HepG2 (cell line): ENCODE measurements around the gene CCDC144A. TPM values are rescaled to one million over a fixed set of nuclear protein-coding genes. Genes with fewer than 3 reads are reported as not detected.

Experiments used
- JDP2 ChIP-seq: sonication (generic); formaldehyde crosslinking; IDR thresholded peaks from 2 replicates; pipeline ENCODE4 v1.8.1; 2022; ENCODE audit warnings: missing genetic modification reagents, borderline replicate concordance
- NONO ChIP-seq, 2 experiments: fragments of 450-650 bp in 1 of 2; sonication (generic) in 1 of 2; formaldehyde crosslinking in 1 of 2; IDR thresholded peaks in 1 of 2; conservative IDR thresholded peaks in 1 of 2; 2 replicates each; pipeline versions ENCODE4 v1.6.1 to v1.8.0; 2017 to 2022; ENCODE audit warnings: mild to moderate bottlenecking in 1 of 2, missing genetic modification reagents in 1 of 2, moderate library complexity in 1 of 2
- PITX1 ChIP-seq: sonication (generic); formaldehyde crosslinking; IDR thresholded peaks from 2 replicates; pipeline ENCODE4 v1.5.1; 2020; ENCODE audit warnings: mild to moderate bottlenecking, missing genetic modification reagents
- SIX4 ChIP-seq: sonication (generic); formaldehyde crosslinking; IDR thresholded peaks from 2 replicates; pipeline ENCODE4 v1.4.0; 2020; ENCODE audit warnings: missing genetic modification reagents
- SNRNP70 ChIP-seq: fragments of 200-400 bp; formaldehyde crosslinking; IDR thresholded peaks from 2 replicates; pipeline ENCODE4 v1.6.1; 2017; ENCODE audit warnings: mild to moderate bottlenecking, low read depth, low read length, moderate library complexity
- SP5 ChIP-seq: IDR thresholded peaks from 2 replicates; pipeline ENCODE4 v1.6.1; 2016; ENCODE audit warnings: low read depth, borderline replicate concordance
- ZNF230 ChIP-seq: sonication (generic); formaldehyde crosslinking; IDR thresholded peaks from 2 replicates; pipeline ENCODE4 v1.4.0; 2020; ENCODE audit warnings: mild to moderate bottlenecking, missing genetic modification reagents
- ZNF33A ChIP-seq: sonication (generic); formaldehyde crosslinking; IDR thresholded peaks from 2 replicates; pipeline ENCODE4 v1.5.1; 2020; ENCODE audit warnings: missing genetic modification reagents, mild to moderate bottlenecking, moderate library complexity, borderline replicate concordance
- ZNF570 ChIP-seq: sonication (generic); formaldehyde crosslinking; IDR thresholded peaks from 2 replicates; pipeline ENCODE4 v1.4.0; 2020; ENCODE audit warnings: mild to moderate bottlenecking, missing genetic modification reagents, borderline replicate concordance
- ZSCAN21 ChIP-seq: sonication (generic); formaldehyde crosslinking; IDR thresholded peaks from 2 replicates; pipeline ENCODE4 v1.8.0; 2022; ENCODE audit warnings: mild to moderate bottlenecking, missing genetic modification reagents, moderate library complexity, borderline replicate concordance
- polyA plus RNA-seq, 8 experiments: library from polyadenylated mRNA; depleted of rRNA in 3 of 8; stranded (reverse) in 7 of 8; unstranded in 1 of 8; fragments of >200 nt; fragmentation: Illumina TruSeq in 4 of 8; extraction: Trizol in 4 of 8; gene quantifications; 2 replicates each; pipeline versions ENCODE4 v1.2.1 to v1.2.3, GENCODE V29; 2011 to 2016; ENCODE audit warnings: low read depth in 4 of 8, missing spikeins in 1 of 8, mixed read lengths in 1 of 8; ENCODE audit not compliant: insufficient read depth in 1 of 8
- total RNA-seq, 5 experiments: library from RNA; depleted of rRNA; stranded (reverse); fragments of >200 nt; fragmentation: Illumina TruSeq; extraction: Trizol; gene quantifications; 2 replicates each; pipeline ENCODE4 v1.2.3, GENCODE V29; 2016; ENCODE audit warnings: low read depth in 1 of 5
- TF ChIP-seq, protein P1 (sequence below): sonication (generic); formaldehyde crosslinking; IDR thresholded peaks from 2 replicates; pipeline ENCODE4 v1.9.0; 2021; ENCODE audit warnings: missing genetic modification reagents, borderline replicate concordance
- TF ChIP-seq, protein P2 (sequence below): sonication (generic); formaldehyde crosslinking; IDR thresholded peaks from 2 replicates; pipeline ENCODE4 v1.5.0; 2020; ENCODE audit warnings: mild to moderate bottlenecking, missing genetic modification reagents, borderline replicate concordance
- TF ChIP-seq, protein P3 (sequence below): sonication (generic); formaldehyde crosslinking; IDR thresholded peaks from 2 replicates; pipeline ENCODE4 v1.4.0; 2020; ENCODE audit warnings: missing genetic modification reagents, mild to moderate bottlenecking, borderline replicate concordance
- TF ChIP-seq, protein P4 (sequence below): sonication (generic); formaldehyde crosslinking; IDR thresholded peaks from 2 replicates; pipeline ENCODE4 v1.4.0; 2020; ENCODE audit warnings: mild to moderate bottlenecking, missing genetic modification reagents, borderline replicate concordance

The CCDC144A gene
- total and polyA plus RNA-seq, 2 of the 13 experiments (the other 11 are each of a cell fraction or from before 2014, with no cell fraction given) = 0.09 TPM; not detected in 1

DNA sequence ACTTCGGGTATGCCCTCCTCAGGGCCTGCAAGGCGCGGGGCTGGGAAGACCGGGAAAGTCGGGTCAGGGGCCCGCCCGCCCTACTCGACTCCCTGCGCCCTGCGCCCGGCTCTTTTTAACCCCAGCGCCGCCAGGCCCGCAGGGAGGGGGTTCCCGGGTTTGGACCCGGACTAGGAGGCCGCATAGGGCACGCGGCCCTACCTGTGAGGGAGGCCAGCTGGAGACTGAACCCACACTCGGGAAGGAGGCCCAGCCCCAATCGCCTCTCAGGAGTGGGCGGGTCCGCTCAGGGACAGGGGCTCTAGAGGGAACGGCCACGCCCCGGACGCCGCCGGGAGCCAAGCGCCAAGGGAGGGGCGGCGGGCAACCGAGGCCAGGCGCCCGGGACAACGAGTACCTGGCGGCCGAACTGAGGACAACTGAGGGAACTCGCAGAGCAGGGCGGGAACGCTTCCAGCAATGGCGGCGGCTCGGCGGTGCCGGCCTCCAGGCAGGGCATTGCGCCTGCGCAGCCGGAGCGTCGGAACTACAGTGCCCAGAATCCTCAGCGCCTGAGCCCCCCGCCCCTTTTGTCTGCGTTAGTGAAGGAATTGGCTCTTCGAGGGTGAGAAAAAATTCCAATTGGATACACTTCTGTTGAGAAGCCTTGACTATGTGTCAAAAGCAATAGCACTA, 36.5 kb upstream of the CCDC144A start, which contains the start of gene ZNF624 (continued):
- TF ChIP-seq NONO (IDR thresholded peaks at IDR 0.05) (no peak), NONO (CRISPR knock-in tag; conservative IDR thresholded peaks at IDR 0.05) (0 out of 2 replicates have a peak, but pooled peaks have one; percentile 37), PITX1 (CRISPR knock-in tag) (peak; percentile 75), SNRNP70 (no peak), JDP2 (no peak), SP5 (CRISPR knock-in tag) (peak; percentile 83), ZNF230 (CRISPR knock-in tag) (peak; percentile 88), ZSCAN21 (CRISPR knock-in tag) (peak; percentile 75; the same call in 1 of the 2 replicates), ZNF33A (CRISPR knock-in tag) (peak; percentile 49; the same call in 1 of the 2 replicates), SIX4 (CRISPR knock-in tag) (0 out of 2 replicates have a peak, but pooled peaks have one; percentile 15), ZNF570 (peak; percentile 21; the same call in 1 of the 2 replicates)
- TF ChIP-seq, protein P1, sequence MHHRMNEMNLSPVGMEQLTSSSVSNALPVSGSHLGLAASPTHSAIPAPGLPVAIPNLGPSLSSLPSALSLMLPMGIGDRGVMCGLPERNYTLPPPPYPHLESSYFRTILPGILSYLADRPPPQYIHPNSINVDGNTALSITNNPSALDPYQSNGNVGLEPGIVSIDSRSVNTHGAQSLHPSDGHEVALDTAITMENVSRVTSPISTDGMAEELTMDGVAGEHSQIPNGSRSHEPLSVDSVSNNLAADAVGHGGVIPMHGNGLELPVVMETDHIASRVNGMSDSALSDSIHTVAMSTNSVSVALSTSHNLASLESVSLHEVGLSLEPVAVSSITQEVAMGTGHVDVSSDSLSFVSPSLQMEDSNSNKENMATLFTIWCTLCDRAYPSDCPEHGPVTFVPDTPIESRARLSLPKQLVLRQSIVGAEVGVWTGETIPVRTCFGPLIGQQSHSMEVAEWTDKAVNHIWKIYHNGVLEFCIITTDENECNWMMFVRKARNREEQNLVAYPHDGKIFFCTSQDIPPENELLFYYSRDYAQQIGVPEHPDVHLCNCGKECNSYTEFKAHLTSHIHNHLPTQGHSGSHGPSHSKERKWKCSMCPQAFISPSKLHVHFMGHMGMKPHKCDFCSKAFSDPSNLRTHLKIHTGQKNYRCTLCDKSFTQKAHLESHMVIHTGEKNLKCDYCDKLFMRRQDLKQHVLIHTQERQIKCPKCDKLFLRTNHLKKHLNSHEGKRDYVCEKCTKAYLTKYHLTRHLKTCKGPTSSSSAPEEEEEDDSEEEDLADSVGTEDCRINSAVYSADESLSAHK (CRISPR knock-in tag) = 0 out of 2 replicates have a peak, but pooled peaks have one; percentile 29
- TF ChIP-seq, protein P2, sequence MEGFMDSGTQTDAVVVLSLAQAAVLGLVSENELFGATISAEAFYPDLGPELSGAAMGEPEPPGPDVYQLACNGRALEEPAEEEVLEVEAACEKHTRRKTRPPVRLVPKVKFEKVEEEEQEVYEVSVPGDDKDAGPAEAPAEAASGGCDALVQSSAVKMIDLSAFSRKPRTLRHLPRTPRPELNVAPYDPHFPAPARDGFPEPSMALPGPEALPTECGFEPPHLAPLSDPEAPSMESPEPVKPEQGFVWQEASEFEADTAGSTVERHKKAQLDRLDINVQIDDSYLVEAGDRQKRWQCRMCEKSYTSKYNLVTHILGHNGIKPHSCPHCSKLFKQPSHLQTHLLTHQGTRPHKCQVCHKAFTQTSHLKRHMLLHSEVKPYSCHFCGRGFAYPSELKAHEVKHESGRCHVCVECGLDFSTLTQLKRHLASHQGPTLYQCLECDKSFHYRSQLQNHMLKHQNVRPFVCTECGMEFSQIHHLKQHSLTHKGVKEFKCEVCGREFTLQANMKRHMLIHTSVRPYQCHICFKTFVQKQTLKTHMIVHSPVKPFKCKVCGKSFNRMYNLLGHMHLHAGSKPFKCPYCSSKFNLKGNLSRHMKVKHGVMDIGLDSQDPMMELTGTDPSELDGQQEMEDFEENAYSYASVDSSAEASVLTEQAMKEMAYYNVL (CRISPR knock-in tag) = peak; percentile 81
- TF ChIP-seq, protein P3, sequence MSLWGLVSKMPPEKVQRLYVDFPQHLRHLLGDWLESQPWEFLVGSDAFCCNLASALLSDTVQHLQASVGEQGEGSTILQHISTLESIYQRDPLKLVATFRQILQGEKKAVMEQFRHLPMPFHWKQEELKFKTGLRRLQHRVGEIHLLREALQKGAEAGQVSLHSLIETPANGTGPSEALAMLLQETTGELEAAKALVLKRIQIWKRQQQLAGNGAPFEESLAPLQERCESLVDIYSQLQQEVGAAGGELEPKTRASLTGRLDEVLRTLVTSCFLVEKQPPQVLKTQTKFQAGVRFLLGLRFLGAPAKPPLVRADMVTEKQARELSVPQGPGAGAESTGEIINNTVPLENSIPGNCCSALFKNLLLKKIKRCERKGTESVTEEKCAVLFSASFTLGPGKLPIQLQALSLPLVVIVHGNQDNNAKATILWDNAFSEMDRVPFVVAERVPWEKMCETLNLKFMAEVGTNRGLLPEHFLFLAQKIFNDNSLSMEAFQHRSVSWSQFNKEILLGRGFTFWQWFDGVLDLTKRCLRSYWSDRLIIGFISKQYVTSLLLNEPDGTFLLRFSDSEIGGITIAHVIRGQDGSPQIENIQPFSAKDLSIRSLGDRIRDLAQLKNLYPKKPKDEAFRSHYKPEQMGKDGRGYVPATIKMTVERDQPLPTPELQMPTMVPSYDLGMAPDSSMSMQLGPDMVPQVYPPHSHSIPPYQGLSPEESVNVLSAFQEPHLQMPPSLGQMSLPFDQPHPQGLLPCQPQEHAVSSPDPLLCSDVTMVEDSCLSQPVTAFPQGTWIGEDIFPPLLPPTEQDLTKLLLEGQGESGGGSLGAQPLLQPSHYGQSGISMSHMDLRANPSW (CRISPR knock-in tag) = 0 out of 2 replicates have a peak, but pooled peaks have one; percentile 25
- TF ChIP-seq, protein P4, sequence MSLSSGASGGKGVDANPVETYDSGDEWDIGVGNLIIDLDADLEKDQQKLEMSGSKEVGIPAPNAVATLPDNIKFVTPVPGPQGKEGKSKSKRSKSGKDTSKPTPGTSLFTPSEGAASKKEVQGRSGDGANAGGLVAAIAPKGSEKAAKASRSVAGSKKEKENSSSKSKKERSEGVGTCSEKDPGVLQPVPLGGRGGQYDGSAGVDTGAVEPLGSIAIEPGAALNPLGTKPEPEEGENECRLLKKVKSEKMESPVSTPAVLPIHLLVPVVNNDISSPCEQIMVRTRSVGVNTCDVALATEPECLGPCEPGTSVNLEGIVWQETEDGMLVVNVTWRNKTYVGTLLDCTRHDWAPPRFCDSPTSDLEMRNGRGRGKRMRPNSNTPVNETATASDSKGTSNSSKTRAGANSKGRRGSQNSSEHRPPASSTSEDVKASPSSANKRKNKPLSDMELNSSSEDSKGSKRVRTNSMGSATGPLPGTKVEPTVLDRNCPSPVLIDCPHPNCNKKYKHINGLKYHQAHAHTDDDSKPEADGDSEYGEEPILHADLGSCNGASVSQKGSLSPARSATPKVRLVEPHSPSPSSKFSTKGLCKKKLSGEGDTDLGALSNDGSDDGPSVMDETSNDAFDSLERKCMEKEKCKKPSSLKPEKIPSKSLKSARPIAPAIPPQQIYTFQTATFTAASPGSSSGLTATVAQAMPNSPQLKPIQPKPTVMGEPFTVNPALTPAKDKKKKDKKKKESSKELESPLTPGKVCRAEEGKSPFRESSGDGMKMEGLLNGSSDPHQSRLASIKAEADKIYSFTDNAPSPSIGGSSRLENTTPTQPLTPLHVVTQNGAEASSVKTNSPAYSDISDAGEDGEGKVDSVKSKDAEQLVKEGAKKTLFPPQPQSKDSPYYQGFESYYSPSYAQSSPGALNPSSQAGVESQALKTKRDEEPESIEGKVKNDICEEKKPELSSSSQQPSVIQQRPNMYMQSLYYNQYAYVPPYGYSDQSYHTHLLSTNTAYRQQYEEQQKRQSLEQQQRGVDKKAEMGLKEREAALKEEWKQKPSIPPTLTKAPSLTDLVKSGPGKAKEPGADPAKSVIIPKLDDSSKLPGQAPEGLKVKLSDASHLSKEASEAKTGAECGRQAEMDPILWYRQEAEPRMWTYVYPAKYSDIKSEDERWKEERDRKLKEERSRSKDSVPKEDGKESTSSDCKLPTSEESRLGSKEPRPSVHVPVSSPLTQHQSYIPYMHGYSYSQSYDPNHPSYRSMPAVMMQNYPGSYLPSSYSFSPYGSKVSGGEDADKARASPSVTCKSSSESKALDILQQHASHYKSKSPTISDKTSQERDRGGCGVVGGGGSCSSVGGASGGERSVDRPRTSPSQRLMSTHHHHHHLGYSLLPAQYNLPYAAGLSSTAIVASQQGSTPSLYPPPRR (CRISPR knock-in tag) = peak; percentile 51; the same call in 1 of the 2 replicates
